Endothelial cell of umbilical vein (primary cell): ENCODE results near the gene ITGB8. TPM values are rescaled to one million over a fixed set of nuclear protein-coding genes. Genes with fewer than 3 reads are reported as not detected.

Source experiments
- BruUV-seq: library from RNA; stranded (reverse); fragments of 400-500 nt; replicated peaks from 2 replicates; lab custom pipeline; 2021; lab: Mats Ljungman, UMichigan
- CTCF ChIA-PET: fragments of 300-600, 350-600 bp; sonication (Branson Sonifier 250); formaldehyde crosslinking; loops from one replicate; lab custom pipeline; 2021; ENCODE audit warnings: antibody characterized with exemption, inconsistent platforms; lab: Charles Lee
- POLR2A ChIA-PET: fragments of 300-600, 350-600 bp; sonication (Branson Sonifier 250); formaldehyde crosslinking; loops from one replicate; lab custom pipeline; 2021; ENCODE audit warnings: antibody characterized with exemption, inconsistent platforms; lab: Charles Lee
- DNase-seq: peaks from one replicate; pipeline ENCODE4 v3.0.0-alpha.2; 2011; ENCODE audit warnings: low read depth, low spot score
- FAIRE-seq: peaks from 2 replicates; lab custom pipeline; 2011; peaks lifted over from hg19 to GRCh38; lab: Jason Lieb, UNC
- H2AFZ ChIP-seq: 2 replicates; pipeline ENCODE4 v1.6.0; 2012; ENCODE audit warnings: low read depth, low read length, control low read depth, inconsistent platforms
- H3K27ac ChIP-seq: 2 replicates; pipeline ENCODE4 v1.5.1; 2011; ENCODE audit warnings: low read depth, mild to moderate bottlenecking, control low read depth, low read length, moderate library complexity; ENCODE audit not compliant: insufficient read depth
- H3K27me3 ChIP-seq, 2 experiments: 2 replicates each; pipeline versions ENCODE4 v1.6.0 to v1.6.1; 2011; ENCODE audit warnings: low read length in 2 of 2, mixed read lengths in 1 of 2; ENCODE audit not compliant: control insufficient read depth in 2 of 2, insufficient read depth in 2 of 2
- H3K36me3 ChIP-seq, 2 experiments: 2 replicates in 1 of 2; 3 replicates in 1 of 2; pipeline ENCODE4 v1.5.1; 2011; ENCODE audit warnings: low read length in 2 of 2, mild to moderate bottlenecking in 1 of 2, moderate library complexity in 1 of 2; ENCODE audit not compliant: control insufficient read depth in 2 of 2, insufficient read depth in 2 of 2; ENCODE audit errors: extremely low read depth in 1 of 2
- H3K4me1 ChIP-seq: 3 replicates; pipeline ENCODE4 v1.5.1; 2011; ENCODE audit warnings: mild to moderate bottlenecking, low read length; ENCODE audit not compliant: control insufficient read depth, insufficient read depth; ENCODE audit errors: extremely low read depth
- H3K4me2 ChIP-seq: 2 replicates; pipeline ENCODE4 v1.6.1; 2011; ENCODE audit warnings: low read length, control low read depth, mixed read lengths; ENCODE audit not compliant: insufficient read depth
- H3K4me3 ChIP-seq, 3 experiments: fragments of 200-600 bp in 1 of 3; sonication (generic), shearing (Covaris generic) in 1 of 3; replicated peaks in 1 of 3; 2 replicates each; pipeline ENCODE4 v1.5.1; 2011 to 2016; ENCODE audit warnings: control low read depth in 3 of 3, low read length in 3 of 3, mild to moderate bottlenecking in 2 of 3, inconsistent platforms in 1 of 3, low read depth in 1 of 3, moderate library complexity in 1 of 3; ENCODE audit not compliant: insufficient read depth in 1 of 3
- H3K79me2 ChIP-seq: 2 replicates; pipeline ENCODE4 v1.6.0; 2012; ENCODE audit warnings: low read length, inconsistent platforms; ENCODE audit not compliant: control insufficient read depth, insufficient read depth
- H3K9ac ChIP-seq: replicated peaks from 2 replicates; pipeline ENCODE3; 2011; ENCODE audit warnings: low read length, control low read depth; ENCODE audit not compliant: insufficient read depth; ENCODE audit errors: extremely low read depth
- H3K9me1 ChIP-seq: replicated peaks from 3 replicates; pipeline ENCODE4 v1.6.0; 2011; ENCODE audit warnings: mild to moderate bottlenecking, low read length; ENCODE audit not compliant: control insufficient read depth, insufficient read depth; ENCODE audit errors: extremely low read depth
- H3K9me3 ChIP-seq: replicated peaks from 2 replicates; pipeline ENCODE4 v1.5.1; 2012; ENCODE audit warnings: low read length, inconsistent platforms; ENCODE audit not compliant: control insufficient read depth, insufficient read depth
- H4K20me1 ChIP-seq: replicated peaks from 2 replicates; pipeline ENCODE3; 2011; ENCODE audit warnings: mild to moderate bottlenecking, low read length; ENCODE audit not compliant: control insufficient read depth, insufficient read depth; ENCODE audit errors: extremely low read depth
- CTCF ChIP-seq, 2 donors: IDR thresholded peaks; 1 replicate in 1 of 2; 2 replicates in 1 of 2; pipeline ENCODE4 v1.5.1; 2011; ENCODE audit warnings: low read length in 2 of 2, mild to moderate bottlenecking in 2 of 2, moderate library complexity in 2 of 2, control low read depth in 1 of 2, inconsistent platforms in 1 of 2, low read depth in 1 of 2; ENCODE audit not compliant: insufficient read depth in 1 of 2; ENCODE audit errors: extremely low read depth in 1 of 2
- EZH2 ChIP-seq: IDR thresholded peaks from 2 replicates; pipeline ENCODE4 v1.6.1; 2012; ENCODE audit warnings: borderline replicate concordance, low read depth, mild to moderate bottlenecking, moderate library complexity, low read length, inconsistent platforms; ENCODE audit not compliant: severe bottlenecking
- FOS ChIP-seq: IDR thresholded peaks from 2 replicates; pipeline ENCODE4 v1.6.1; 2011; ENCODE audit warnings: mild to moderate bottlenecking, low read length, moderate library complexity, borderline replicate concordance; ENCODE audit not compliant: insufficient read depth
- GATA2 ChIP-seq: IDR thresholded peaks from 2 replicates; pipeline ENCODE4 v1.7.0; 2011; ENCODE audit warnings: low read depth, mild to moderate bottlenecking, moderate library complexity, mixed read lengths, low read length; ENCODE audit not compliant: insufficient read length, insufficient read depth
- JUN ChIP-seq: IDR thresholded peaks from 2 replicates; pipeline ENCODE4 v1.6.1; 2011; ENCODE audit warnings: borderline replicate concordance, low read depth; ENCODE audit not compliant: insufficient read length, insufficient read depth
- MAX ChIP-seq: IDR thresholded peaks from 2 replicates; pipeline ENCODE4 v1.6.1; 2011; ENCODE audit not compliant: insufficient read depth, insufficient read length
- MYC ChIP-seq: IDR thresholded peaks from one replicate; pipeline ENCODE4 v1.6.1; 2011; ENCODE audit warnings: mild to moderate bottlenecking, low read depth, low read length
- POLR2A ChIP-seq: IDR thresholded peaks from 2 replicates; pipeline ENCODE4 v1.6.1; 2012; ENCODE audit warnings: low read depth, mild to moderate bottlenecking, control low read depth, low read length
- POLR2AphosphoS5 ChIP-seq: IDR thresholded peaks from 2 replicates; pipeline ENCODE4 v1.6.1; 2012; ENCODE audit warnings: low read depth, mild to moderate bottlenecking, control low read depth, low read length, moderate library complexity; ENCODE audit not compliant: insufficient read depth
- dilution Hi-C: fragments of 300-500 bp; cut with MboI; formaldehyde crosslinking; loops from one replicate; pipeline ENCODE4 v1.15.0; 2019; ENCODE audit warnings: low sequenced_read_pairs; ENCODE audit not compliant: extremely low pct_ligation_motif_present
- intact Hi-C: fragments of 100-400 bp; cut with micrococcal nuclease; formaldehyde crosslinking; loops from one replicate; pipeline ENCODE4 v1.10.0; 2022
- polyA plus RNA-seq, 4 experiments: library from polyadenylated mRNA; depleted of rRNA in 3 of 4; stranded (reverse) in 3 of 4; unstranded in 1 of 4; fragments of >200 nt; gene quantifications; 2 replicates each; pipeline versions ENCODE4 v1.2.1 to v1.2.3, GENCODE V29; 2011 to 2012; ENCODE audit warnings: missing spikeins in 1 of 4
- total RNA-seq: library from RNA; stranded (reverse); gene quantifications from 2 replicates; pipeline ENCODE4 v1.2.3, GENCODE V29; 2021

ITGB8 gene
- total and polyA plus RNA-seq, 2 donors (not counting 3 experiments of a cell fraction or from before 2014, with no cell fraction given), result 2.9 to 8.2 TPM

- CTCF ChIA-PET, result no interaction called here
- dilution Hi-C loops, result no loop called here
- no peak for FAIRE-seq
Observed at GRCh38 chr7:20282959-20283358, 47.7 kb upstream of the ITGB8 start.

GRCh38 chr7:20283385-20283784 lies 47.3 kb upstream of the ITGB8 start:
- no peak overlapping the region for H3K4me3 ChIP-seq
- no peak overlapping the region for H2AFZ ChIP-seq
- dilution Hi-C loops, result no loop called here
- no peak overlapping the region for H3K27ac ChIP-seq
- no peak overlapping the region for H3K4me2 ChIP-seq
- no peaks in the 10 kb centered on the region for H3K4me1 ChIP-seq
- ChIA-PET CTCF (no interaction called here), POLR2A (no interaction called here)
- DNase-seq (no peak), FAIRE-seq (no peak)
- no peaks in the 10 kb centered on the region for H3K9me1 ChIP-seq
- no peaks in the 10 kb centered on the region for H3K79me2 ChIP-seq
- TF ChIP-seq POLR2A, result no peak
- no peak for TF ChIP-seq POLR2AphosphoS5
- no peak for TF ChIP-seq EZH2
- no peak for TF ChIP-seq FOS
- no peak for TF ChIP-seq CTCF (IDR thresholded peaks at IDR 0.05; ENCODE audit: extremely low read depth in 1 of 2, insufficient read depth in 1 of 2, low read depth in 1 of 2, low read length in 2 of 2)
- no peak for TF ChIP-seq GATA2
- no peak for TF ChIP-seq MYC
- no peak for TF ChIP-seq JUN
- no peak for TF ChIP-seq MAX
- no peak overlapping the region for H3K9ac ChIP-seq
- no peaks in the 10 kb centered on the region for H4K20me1 ChIP-seq
- intact Hi-C loops, result no loop called here
- BruUV-seq, result no TSS peak
- no peaks in the 10 kb centered on the region for H3K9me3 ChIP-seq
- no peaks in the 10 kb centered on the region for H3K27me3 ChIP-seq
- no peaks in the 10 kb centered on the region for H3K36me3 ChIP-seq

More at GRCh38 chr7:20282959-20283358, 47.7 kb upstream of the ITGB8 start:
- POLR2A ChIA-PET, result no interaction called here
- Histone ChIP-seq H3K4me2 (no peak overlapping the region), H3K9me3 (no peaks in the 10 kb centered on the region), H3K79me2 (no peaks in the 10 kb centered on the region), H3K9me1 (no peaks in the 10 kb centered on the region), H4K20me1 (no peaks in the 10 kb centered on the region), H3K4me1 (no peaks in the 10 kb centered on the region), H3K36me3 (no peaks in the 10 kb centered on the region), H3K27me3 (no peaks in the 10 kb centered on the region), H3K9ac (no peak overlapping the region), H2AFZ (no peak overlapping the region), H3K27ac (no peak overlapping the region), H3K4me3 (no peak overlapping the region)
- intact Hi-C loops, result no loop called here
- DNase-seq, result no peak
- no TSS peak for BruUV-seq
- TF ChIP-seq JUN (peak; percentile 15), FOS (peak; percentile 45), MYC (no peak)
